Fibroblast of the aortic adventitia (primary cell): Measurements from ENCODE around the gene TCF7L1. TPM values are rescaled to one million over a fixed set of nuclear protein-coding genes. Genes with fewer than 3 reads are reported as not detected.
A peak's percentile ranks its signal among the peaks of the same experiment; 100 is the strongest.

Experiments used
- DNase-seq: peaks from one replicate; pipeline ENCODE4 v3.0.0-alpha.2; 2010; ENCODE audit warnings: low read depth
- H3K4me3 ChIP-seq: 2 replicates; pipeline ENCODE4 v1.5.1; 2011; ENCODE audit warnings: low read depth, mild to moderate bottlenecking, control low read depth, low read length, moderate library complexity
- total RNA-seq: library from RNA; depleted of rRNA; stranded (reverse); fragments of >200 nt; gene quantifications from 2 replicates; pipeline ENCODE4 v1.2.3, GENCODE V29; 2012; ENCODE audit warnings: low replicate concordance
- TF ChIP-seq, protein P1 (sequence below): IDR thresholded peaks from 2 replicates; pipeline ENCODE4 v1.5.1; 2011; ENCODE audit warnings: mild to moderate bottlenecking, low read length, control low read depth, inconsistent platforms; ENCODE audit not compliant: insufficient read depth

TCF7L1 gene
- total RNA-seq, 1 donor: 3.7 TPM

DNA sequence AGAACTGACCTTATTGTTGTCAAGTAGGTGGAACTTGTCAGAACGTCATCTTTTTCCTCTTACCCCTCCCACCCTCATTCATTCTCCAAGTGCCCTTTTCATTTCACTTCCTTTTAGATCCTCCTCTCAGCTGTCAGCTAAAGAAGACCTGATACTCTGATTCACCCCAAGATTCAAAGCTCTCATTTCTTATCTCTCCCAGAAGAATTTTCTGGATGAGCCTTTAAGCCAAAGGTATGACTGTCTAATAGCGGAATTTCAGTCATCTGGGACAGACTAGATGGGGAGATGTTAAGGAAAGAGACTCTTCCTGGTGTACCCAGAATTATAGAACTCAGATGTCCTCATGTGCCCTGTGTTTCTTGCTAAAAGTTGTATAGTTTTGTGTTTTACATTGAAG is 53.9 kb downstream of the TCF7L1 start:
- TF ChIP-seq, protein P1, sequence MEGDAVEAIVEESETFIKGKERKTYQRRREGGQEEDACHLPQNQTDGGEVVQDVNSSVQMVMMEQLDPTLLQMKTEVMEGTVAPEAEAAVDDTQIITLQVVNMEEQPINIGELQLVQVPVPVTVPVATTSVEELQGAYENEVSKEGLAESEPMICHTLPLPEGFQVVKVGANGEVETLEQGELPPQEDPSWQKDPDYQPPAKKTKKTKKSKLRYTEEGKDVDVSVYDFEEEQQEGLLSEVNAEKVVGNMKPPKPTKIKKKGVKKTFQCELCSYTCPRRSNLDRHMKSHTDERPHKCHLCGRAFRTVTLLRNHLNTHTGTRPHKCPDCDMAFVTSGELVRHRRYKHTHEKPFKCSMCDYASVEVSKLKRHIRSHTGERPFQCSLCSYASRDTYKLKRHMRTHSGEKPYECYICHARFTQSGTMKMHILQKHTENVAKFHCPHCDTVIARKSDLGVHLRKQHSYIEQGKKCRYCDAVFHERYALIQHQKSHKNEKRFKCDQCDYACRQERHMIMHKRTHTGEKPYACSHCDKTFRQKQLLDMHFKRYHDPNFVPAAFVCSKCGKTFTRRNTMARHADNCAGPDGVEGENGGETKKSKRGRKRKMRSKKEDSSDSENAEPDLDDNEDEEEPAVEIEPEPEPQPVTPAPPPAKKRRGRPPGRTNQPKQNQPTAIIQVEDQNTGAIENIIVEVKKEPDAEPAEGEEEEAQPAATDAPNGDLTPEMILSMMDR: no peak
- no peak overlapping the region for H3K4me3 ChIP-seq
- peak; percentile 16 for DNase-seq

DNA sequence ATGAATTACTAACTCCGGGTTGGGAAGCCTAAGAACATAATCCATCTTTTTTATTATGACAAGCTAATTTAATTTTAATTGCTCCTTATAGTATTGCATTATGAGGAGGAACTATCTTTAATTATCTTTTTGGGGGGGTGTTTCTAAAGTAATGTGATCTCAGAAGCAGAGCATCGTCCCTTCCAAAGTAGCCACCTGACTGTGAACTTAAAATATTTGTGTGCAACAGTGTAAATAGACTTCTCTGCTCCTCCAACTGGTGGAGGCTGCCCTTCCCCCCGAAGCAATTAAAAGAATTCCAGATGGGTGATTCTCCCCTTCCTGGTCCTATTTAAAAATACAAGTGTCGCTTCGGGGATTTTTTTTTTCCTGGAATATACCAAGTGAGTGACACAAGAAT is 55.7 kb downstream of the TCF7L1 start:
- TF ChIP-seq, protein P1: no peak
- no peak overlapping the region for H3K4me3 ChIP-seq
- DNase-seq: no peak

DNA sequence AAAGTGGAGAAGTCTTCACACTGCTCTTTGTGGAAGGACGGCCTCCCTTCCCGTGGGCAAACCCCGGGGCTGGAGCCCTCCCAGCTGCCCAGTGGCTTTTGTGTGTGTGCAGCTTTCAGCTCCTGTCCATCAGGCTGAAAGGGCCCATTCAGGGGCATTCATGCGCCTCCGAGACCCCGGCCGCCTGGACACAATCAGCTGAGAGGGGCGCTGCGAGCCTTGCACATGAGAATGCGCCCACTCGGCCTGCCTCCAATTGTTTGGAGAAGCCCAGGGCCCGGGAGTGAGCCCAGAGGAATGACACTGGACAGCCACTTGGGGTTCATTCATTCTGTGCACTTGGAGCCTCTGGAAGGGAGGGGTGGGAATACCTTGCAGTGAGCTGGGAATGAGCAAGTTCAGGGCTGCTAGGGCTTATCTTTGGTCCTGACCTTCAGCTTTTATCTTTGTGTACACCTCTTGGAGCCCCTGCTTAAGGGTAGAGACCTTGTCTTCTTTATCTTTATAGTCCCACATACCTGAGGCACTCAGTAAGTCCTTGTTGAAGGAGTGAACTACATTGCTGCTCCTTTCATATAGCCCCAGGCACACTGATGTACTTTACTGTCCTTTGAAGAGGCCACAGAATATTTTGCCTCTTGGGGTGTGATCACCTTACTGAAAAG is 56.5 kb downstream of the TCF7L1 start:
- TF ChIP-seq, protein P1: no peak
- H3K4me3 ChIP-seq: no peak overlapping the region
- no peak for DNase-seq

DNA sequence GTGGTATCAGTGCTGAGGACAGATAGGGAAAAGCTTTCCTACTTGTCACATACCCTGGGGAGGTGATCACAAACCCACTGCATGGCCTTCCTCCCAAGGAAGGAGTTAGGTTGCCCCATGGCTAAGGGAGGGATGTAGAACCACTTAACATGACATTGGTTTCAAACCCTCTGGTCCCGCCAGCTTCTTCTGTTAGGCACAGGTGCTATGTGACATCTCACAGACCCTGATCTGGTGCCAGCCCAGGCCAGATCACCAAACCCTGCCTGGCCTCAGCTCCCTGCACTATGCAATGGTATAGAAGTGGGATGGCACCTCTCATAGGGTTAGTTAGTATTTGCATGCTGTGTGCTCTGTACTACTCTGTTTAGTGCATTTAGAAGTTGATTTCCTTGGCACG is 58.0 kb downstream of the TCF7L1 start:
- TF ChIP-seq, protein P1: no peak
- no peak overlapping the region for H3K4me3 ChIP-seq
- no peak for DNase-seq

DNA sequence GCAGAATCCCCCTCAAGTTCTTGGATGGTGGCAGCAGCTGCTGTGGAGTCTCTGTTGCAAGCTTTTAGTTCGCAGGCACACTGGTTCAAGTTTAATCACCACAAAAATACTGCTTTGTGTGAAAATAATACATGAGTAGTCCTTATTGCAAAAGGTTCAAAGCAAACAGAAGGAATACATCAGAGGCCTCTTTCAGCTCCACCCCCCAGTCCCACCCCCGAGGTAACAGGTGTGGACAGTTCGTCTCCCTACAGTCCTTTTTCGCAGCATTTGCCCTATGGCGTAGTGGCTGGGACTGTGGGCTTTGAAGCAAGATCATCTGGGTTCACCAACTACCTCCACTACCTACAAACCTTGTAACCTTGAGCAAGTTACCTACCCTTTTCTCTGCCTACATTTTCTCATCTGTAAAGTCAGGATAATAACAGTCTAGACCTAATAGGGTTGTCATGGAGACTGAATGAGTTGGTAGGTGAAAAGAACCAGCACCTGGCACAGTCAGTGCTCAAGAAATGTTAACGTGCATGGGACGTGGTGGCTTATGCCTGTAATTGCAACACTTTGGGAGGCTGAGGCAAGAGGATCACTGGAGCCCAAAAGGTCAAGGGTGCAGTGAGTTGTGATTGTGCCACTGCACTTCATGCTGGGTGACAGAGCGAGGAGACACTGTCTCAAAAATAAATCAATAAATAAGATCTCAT is 61.7 kb downstream of the TCF7L1 start:
- DNase-seq: no peak
- TF ChIP-seq, protein P1: no peak
- H3K4me3 ChIP-seq: no peak overlapping the region

DNA sequence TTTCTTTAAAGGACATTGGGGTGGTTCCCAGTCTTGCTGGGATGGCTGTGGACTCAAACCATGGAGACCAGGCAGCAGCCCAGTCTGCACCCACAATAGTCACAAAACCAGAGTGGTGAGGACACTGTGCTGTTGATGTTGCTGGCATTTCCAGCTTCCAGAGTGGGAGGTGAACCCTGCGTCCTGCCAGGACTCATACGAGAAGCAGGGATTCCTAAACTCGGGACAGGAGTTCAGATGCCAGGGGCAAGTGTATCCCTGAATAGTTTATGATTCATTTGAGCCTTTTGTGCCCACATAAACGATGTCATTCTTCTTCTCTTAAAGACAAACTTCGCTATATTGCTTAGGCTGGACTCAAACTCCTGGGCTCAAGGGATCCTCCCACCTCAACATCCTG is 62.8 kb downstream of the TCF7L1 start:
- H3K4me3 ChIP-seq: no peak overlapping the region
- TF ChIP-seq, protein P1: no peak
- DNase-seq: no peak

DNA sequence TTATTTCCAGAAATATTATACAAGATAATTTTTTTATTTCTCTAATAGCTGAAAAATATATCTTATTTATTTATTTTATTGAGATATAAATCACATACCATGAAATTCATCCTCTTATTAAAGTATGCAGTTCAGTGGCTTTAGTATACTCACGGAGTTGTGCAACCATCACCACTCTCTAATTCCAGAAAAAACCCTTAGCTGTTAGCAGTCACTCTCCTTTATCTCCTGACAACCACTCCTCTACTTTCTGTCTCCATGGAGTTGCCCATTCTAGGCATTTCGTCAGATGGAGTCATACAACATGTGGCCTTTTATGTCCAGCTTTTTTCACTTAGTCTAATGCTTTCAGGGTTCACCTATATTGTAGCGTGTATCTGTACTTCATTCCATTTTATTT is 66.5 kb downstream of the TCF7L1 start:
- peak; percentile 78 for DNase-seq
- no peak overlapping the region for H3K4me3 ChIP-seq
- TF ChIP-seq, protein P1: no peak
